Measurements from ENCODE around the gene IGFBP4. TPM values are rescaled to one million over a fixed set of nuclear protein-coding genes. Genes with fewer than 3 reads are reported as not detected.

IGFBP4 gene
- total RNA-seq, 2 donors from 2014 or later: 1,004 to 1,451 TPM

DNA sequence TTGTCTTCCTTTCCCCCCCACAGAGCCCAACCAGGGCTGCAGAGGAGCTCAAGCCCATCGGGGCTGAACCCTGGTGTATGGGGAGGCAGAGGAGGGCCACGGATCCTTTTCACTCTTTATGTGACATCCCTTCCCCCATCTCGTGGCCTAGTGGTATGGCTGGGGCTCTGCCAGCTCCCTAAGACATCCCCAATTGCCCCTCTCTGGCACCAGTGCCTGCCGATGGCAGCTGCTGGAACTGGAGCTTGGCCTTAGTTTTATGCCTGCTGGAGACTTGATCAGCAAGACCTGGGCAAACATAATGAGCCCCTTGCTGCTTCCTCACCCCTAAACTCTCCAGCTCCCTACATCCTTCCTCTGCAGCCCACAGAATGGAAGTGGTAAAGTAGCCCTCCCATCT is 17.5 kb upstream of the IGFBP4 start:
- peak; percentile 34 for DNase-seq (ENCODE audit: low spot score)
- intact Hi-C loops (cut with DNase I): no loop called here

DNA sequence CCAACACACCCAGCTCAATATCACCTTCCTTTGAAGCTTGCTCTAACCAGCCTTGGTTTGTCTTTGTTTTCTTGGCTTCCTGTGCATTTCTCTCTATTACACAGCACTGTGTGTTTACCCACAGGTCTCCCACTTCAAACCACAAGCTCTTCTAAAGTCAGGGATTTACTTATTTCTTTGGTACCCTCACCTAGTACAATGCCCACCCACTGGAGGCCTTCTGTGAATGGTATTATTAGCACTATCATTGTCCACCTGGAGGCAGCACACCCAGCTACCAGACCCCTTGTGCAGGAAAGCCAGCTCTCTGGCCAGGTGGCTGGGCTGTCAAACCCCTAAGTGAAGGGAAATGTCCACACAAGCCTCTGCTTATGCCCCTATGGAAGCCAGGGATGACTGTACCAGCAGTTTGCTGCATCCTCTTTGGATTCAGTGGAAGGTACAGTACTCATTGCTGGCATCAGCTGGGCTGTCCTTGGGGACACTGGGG is 16.2 kb upstream of the IGFBP4 start:
- intact Hi-C loops (cut with DNase I): no loop called here
- DNase-seq (ENCODE audit: low spot score): peak; percentile 40

DNA sequence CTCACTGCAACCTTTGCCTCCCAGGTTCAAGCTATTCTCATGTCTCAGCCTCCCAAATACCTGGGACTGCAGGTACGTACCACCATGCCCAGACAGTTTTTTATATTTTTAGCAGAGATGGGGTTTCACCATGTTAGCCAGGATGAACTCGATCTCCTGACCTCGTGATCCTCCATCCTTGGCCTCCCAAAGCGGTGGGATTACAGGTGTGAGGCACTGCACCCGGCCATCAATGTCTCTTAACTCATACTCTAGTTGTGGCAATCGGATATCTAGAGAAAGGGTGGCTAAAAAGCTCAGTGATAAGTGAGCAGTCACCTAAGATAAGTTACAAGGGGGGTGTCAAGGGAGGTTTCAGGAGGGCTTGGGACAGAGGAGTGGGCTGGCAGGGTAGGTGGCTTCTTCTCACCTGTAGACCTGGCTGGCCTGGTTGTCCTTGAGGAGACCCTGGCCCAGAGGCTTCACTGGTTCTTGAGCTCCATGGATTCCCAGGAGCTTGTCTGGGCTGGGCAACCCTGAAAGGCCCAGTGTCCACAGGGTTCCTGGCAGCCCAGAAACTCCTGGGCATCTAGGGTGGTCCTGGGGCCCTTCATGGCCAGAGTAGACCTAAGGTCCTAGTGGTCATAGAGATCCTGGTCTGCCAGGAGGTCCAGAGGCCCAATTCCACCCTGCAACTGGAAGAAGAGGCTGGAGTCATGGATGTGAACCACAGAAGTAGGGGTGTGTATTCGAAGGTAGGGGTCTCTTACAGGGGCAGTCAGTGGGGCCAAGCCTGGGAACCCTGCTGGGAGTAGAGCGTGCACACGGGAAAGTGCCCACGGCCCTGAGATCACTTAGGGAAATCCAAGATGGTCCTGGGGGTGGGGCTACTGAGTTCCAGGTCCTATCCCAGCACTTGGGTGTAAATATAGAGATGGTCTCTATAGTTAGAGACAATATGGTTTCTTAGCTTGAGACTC is 12.7 kb upstream of the IGFBP4 start:
- DNase-seq (ENCODE audit: low spot score): peak; percentile 52
- intact Hi-C loops (cut with DNase I): loop anchor here in 1 of 2 donors (5.0 to 10.0 kb wide), 2 partner anchors 126 to 1697 kb away; partner anchors contain the start of gene RARA

DNA sequence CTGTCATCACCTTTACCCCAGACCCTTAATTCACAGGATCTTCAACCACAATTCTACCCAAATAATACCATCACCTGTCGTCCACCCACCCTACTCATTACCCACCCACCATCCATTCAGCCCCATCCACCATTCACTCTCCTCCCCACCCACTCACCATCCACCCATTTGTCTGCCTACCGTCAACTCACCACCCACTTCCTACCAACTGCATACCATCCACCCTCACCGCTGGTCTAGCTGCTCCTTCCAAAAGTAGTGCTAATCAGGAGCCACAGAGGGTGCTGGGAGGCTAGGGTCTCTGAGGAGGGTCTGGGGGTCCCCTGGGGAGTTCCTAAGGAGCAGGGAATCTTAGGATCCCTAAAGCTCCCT is 12.0 kb upstream of the IGFBP4 start:
- DNase-seq (ENCODE audit: low spot score): no peak
- intact Hi-C loops (cut with DNase I): loop anchor here in 1 of 2 donors (5.0 to 10.0 kb wide), 2 partner anchors 126 to 1696 kb away; partner anchors contain the start of gene RARA

DNA sequence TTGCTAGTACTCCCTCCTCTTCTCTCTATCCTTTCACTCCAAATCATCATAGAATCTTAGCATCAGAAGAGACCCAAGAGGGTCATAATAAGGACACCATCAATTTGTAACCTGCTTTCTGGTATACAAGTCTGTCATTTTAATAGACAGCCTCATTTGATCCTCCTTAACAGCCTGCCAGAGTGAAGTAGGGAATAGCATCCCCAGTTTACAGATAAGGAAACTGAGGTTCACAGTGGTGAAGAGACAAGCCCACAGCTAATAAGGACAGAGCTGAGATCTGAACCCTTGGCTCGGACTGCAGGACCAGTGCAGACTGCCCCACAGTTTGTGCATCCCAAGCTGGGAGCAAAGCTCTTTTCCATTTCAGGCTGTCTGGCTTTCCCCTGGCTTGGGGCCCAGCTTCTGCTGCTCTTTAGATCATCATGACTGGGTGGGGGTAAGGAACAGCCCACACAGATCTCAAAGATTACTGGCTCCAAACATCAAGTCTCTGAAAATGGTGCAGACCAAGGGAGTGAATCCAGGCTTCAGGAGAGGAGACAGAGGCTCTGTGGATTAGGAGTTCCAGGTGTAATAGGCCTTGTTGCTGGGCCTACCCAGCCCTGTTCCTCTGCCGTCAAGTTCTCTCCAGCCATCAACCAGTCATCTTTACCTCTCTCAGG is 10.3 kb upstream of the IGFBP4 start:
- no peak for DNase-seq (ENCODE audit: low spot score)
- intact Hi-C loops (cut with DNase I): loop anchor here in 1 of 2 donors (5.0 to 10.0 kb wide), 2 partner anchors 128 to 1694 kb away; partner anchors contain the start of gene RARA

DNA sequence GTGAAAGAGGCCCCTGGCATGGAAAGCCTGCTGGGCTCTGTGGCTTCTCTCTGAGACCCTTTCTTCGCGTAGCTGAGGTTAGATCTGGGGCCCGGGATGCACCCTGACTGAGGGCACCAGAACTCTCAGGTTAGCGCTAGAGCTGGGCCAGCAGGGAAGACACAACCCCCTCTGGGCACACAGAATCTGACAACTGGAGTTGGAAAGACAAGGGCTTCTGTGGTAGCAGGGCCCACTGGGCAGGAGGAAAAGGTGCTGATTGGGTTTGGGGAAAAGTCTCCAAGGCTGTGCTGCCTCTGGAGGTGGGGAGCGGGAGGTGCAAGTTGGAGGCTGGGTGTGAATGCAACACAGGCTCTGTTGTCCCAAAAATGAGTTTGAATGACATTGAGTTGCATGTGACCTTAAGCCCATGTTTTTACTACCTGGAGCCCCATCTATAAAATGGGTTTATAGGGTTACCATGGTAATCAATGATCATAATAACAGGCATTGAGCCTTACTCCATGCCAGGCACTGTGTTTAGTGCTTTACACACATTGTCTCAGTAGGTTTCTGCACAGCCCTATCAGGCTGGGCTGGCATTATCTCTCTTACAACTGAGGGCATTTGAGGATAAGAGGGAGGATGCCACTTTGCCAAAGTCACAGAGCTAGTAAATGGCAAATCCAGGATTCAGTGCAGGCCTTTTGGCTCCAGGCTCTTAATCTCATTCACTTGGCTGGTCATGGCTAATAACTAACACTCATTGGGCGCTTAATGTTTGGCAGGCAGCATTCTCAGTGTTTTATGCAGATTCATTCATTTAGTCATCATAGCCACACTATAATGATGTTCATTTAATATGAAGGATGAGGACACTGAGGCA is 9.5 kb upstream of the IGFBP4 start:
- intact Hi-C loops (cut with DNase I): loop anchor here in 1 of 2 donors (5.0 to 10.0 kb wide), 2 partner anchors 129 to 1694 kb away; partner anchors contain the start of gene RARA
- no peak for DNase-seq (ENCODE audit: low spot score)

DNA sequence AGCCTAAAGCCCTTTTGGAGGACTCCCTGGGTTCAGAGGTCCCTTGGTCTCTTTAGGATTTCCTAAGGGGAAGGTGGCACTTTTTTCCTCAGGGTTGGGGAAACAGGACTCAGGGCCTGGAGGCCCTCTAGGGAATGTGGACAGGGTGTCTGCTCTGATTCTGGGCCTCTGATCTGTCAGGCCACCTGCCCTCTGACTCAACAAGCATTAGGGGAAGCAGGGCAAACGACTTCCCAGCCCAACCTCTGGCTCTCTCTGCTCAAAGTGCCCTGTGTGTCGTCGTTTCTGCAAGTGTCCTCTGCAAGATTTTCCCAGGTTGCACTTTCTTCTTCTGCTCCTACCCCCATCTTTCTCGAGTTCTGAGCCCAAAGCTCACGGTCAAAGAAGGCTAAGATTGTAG is 6.6 kb upstream of the IGFBP4 start:
- DNase-seq (ENCODE audit: low spot score): peak; percentile 60

DNA sequence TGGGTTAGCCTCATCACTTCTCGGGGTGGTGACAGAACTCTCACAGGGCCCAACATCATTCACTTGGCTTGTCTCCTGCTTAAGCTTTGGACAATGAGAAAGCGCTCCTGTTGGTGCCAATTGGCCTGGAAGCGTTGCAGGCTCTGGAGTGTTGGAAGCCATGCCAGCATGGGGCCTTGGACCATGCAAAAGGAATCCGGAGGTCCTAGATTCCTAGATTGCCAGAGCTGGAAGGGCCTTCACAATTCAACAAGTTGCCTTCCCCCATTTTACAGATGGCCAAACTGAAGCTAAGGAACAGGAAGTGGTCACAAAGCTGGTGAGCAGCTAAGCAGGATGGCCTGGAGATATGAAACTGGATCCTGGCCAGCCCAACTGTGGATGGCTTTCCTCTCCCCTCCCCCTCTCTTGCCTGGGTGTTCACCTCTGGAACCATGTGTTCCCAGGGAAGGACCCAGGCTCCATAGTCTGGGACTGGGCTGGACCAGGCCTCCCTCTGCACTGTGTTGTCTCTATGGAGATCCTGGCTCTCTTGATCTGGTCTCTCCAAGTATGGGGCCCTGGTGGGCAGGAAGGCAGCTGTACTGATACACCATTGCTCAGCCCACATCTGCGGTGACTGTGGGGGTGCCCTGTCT is 6.0 kb upstream of the IGFBP4 start:
- intact Hi-C loops (cut with DNase I): loop anchor here in 1 of 2 donors (10.0 kb wide), 1 partner anchor 132 kb away; the partner anchor contains the start of gene RARA

More for the DNA sequence above, 6.6 kb upstream of the IGFBP4 start:
- intact Hi-C loops (cut with DNase I): loop anchor here in 1 of 2 donors (10.0 kb wide), 1 partner anchor 132 kb away; the partner anchor contains the start of gene RARA

DNA sequence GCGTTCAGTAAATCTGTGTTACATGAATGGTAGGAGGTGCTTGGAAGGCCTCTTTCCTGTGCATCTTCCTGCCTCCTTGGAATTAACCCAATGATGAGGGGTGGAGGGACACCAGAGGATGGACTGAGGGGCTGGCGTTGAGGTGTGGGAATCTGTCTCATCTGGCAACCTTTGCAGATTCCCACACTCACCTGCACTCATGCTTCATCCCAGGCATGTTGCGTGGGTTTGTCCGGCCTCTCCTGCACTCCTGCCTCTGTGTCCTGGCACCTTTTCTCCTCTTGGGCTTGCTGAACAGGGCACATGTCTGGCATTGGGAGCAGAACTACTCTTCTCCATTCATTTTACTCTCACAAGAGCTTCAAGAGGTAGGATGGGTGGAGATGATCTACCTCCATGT is 3.1 kb upstream of the IGFBP4 start:
- intact Hi-C loops (cut with DNase I): loop anchor here (2.0 to 10.0 kb wide), 3 partner anchors 37 to 115 kb away; no protein-coding TSS in a partner anchor
- no peak for DNase-seq (ENCODE audit: low spot score)

More for the DNA sequence above, 6.0 kb upstream of the IGFBP4 start:
- DNase-seq (ENCODE audit: low spot score): peak; percentile 79

DNA sequence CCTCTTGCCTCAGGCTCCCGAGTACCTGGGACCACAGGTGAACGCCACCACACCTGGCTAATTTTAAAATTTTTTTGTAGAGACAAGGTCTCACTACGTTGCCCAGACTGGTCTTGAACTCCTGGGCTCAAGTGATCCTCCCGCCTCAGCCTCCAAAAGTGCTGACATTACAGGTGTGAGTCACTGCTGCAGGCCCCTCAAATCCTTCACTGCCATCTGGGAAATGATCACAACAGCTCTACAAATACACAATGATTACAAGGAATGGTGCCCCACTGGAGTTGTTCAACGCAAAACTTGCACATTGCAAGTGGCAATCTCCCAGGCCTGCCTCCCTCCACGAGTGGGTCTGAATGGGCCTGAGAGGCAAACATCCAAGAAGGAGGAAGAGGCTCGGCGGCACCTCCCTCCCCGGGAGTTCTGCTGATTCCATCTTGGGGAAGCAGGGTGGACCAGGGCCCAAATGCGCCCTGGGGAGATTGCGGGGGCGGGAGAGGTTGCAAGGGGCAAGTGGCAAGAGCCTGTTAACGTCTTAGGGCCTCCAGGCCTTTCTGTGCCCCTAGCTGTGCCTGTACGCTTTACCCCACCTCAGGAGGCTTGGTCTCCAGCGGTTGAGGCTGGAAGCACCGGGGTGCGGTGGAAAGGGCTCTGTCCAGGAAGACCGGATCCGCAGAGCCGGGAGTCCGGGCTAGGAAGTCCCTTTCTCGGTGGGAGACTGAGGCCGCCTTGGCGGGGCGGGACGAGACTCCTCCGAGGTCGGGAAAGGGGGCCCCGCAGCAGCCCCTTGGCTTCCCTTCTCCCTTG is 656 bp upstream of the IGFBP4 start:
- intact Hi-C loops (cut with DNase I): loop anchor here (5.0 to 10.0 kb wide), 2 partner anchors 90 to 112 kb away; no protein-coding TSS in a partner anchor
- peak; percentile 92 for DNase-seq (ENCODE audit: low spot score)

DNA sequence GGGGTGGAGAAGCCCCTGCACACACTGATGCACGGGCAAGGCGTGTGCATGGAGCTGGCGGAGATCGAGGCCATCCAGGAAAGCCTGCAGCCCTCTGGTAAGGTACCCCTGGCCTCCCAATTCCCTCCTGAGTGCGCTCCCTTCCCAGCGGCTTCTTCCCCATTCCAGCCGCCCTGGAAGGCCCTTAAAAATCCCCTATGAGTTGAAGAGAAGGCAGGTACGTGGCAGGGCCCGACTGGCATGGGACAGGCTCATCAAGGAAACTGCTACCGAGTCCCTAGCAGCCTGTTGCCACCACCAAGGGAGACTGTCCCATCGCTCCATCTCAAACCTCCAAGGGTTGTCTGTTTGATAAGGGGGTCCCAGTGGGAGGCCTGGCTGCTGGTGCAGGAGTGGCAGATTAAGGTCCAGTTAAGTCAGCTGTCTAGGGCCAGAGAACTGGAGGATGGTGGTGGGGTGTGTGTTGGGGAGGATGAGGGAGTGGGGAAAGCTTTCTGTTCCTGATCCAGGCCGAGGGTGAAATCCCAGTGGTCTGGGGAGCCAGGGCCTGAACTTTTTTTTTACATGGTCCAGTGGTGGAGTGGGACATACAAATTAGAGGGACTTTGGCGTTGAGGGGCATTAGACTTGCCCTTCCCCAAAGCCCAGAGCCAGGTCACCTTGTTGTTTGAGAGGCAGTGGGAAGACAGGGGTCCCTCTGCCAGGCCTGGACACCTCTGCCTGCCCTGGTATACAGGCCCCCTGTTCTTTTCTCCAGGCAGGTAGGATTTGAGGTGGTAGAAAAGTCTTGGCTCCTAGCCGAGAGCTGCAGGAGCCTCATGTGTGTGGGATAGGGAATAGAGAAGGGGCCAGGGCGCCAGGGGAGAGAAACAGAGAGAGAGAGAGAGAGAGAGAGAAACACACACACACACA is 994 bp downstream of the IGFBP4 start:
- no peak for DNase-seq (ENCODE audit: low spot score)
- intact Hi-C loops (cut with DNase I): loop anchor here (5.0 to 10.0 kb wide), 2 partner anchors 88 to 111 kb away; no protein-coding TSS in a partner anchor

DNA sequence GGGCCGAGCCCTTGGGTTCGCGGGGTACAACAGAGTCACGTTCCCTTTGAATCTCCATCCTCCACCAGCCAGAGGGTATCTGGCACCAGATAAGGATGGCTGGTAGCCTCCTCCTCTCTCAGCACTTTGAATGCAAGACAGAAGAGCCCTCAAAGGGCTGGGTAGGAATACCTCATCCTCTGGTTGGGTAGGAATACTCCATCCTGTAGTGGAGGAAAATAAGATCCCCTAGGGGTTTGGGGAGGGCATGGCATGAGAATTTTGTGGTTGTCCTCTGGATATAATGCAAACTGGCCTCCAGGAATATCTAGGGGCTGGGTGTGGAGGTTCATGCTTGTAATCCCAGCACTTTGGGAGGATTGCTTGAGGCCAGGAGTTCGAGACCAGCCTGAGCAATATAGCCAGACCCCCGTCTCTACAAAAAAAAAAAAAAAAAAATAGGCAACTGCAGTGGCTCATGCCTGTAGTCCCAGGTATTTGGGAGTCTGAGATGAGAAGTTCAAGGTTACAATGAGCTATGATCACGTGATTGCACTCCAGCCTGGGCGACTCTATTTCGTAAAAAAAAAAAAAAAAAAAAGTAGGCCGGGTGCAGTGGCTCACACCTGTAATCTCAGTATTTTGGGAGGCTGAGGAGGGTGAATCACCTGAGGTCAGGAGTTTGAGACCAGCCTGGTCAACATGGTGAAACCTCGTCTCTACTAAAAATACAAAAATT is 2.7 kb downstream of the IGFBP4 start:
- DNase-seq (ENCODE audit: low spot score): no peak
- intact Hi-C loops (cut with DNase I): loop anchor here in 1 of 2 donors (1.0 to 10.0 kb wide), 2 partner anchors 29 to 109 kb away; no protein-coding TSS in a partner anchor

DNA sequence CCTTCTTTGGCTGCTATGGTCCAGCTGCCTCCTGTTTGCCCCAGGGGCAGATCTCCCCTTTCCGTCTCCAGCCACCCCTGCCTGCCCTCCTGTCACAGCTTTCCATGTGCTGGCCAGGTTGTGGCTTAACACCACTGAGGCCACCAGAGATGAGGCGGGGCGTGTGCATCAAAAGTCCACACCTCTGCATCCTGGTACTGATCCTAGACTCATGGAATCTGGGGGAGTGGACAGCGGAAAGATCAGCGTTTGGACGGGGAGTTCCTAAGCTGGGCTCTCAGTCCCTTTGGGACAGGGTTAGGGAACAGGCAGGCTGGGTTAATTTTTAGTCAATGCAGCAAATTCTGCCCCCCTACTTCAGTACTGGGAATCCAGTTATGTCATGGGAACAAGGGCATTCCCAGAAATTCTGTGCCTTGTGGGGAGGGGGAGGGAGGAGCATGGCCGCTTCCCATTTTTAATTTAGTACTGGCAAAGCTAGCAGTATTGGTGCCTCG is 3.9 kb downstream of the IGFBP4 start:
- intact Hi-C loops (cut with DNase I): loop anchor here in 1 of 2 donors (10.0 kb wide), 1 partner anchor 108 kb away; no protein-coding TSS in a partner anchor

DNA sequence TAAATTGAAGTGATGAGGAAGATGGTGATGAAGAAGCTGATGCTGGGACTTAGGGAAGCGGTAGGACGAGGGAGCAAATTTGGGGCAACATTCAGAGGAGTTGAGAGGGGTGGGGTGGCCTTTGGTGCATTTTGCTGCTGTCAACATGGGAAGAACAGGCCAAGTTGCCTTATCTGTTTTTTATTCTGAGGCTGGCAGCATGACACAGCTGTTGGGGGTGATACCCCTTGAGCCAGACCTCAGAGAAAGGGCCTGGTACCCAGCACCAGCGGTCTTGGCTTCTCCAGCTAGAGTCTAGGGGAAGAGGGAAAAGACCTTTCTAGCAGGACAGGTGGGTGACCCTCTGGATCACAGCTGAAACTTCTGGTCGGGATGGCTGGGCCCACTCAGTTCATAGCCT is 4.6 kb downstream of the IGFBP4 start:
- intact Hi-C loops (cut with DNase I): loop anchor here in 1 of 2 donors (10.0 kb wide), 1 partner anchor 107 kb away; no protein-coding TSS in a partner anchor
- DNase-seq (ENCODE audit: low spot score): no peak

More for the DNA sequence above, 3.9 kb downstream of the IGFBP4 start:
- no peak for DNase-seq (ENCODE audit: low spot score)

DNA sequence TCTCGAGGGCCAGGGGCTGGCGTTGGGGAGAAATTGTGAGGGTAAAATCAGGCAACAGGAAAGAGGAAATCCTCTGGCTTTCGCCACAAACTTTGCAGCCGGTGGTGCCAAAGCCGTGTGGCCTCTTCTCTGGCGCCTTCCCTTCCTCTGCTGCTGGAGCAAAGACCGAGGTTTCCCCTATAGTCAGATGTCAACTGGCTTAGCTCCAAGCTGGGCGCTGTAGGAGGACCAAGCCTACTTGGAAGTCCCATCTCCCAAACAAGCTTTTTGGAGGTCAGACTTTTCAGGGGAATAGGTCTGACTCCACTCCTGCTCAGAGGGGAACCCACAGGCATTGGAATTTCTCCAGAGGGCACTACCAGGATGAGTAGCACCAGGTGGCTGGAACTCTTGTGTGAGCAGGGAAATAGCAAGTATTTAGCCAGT is 5.0 kb downstream of the IGFBP4 start:
- DNase-seq (ENCODE audit: low spot score): no peak

More for the DNA sequence above, 5.0 kb downstream of the IGFBP4 start:
- intact Hi-C loops (cut with DNase I): loop anchor here in 1 of 2 donors (10.0 kb wide), 1 partner anchor 107 kb away; no protein-coding TSS in a partner anchor

Measured in posterior vena cava (tissue), 2 donors.